Iris pigment epithelial cell (primary cell): Measurements from ENCODE around the gene KANTR.

Experiments used
- DNase-seq: peaks from one replicate; pipeline ENCODE4 v3.0.0-alpha.2; 2011; ENCODE audit warnings: low read depth

KANTR gene

DNA sequence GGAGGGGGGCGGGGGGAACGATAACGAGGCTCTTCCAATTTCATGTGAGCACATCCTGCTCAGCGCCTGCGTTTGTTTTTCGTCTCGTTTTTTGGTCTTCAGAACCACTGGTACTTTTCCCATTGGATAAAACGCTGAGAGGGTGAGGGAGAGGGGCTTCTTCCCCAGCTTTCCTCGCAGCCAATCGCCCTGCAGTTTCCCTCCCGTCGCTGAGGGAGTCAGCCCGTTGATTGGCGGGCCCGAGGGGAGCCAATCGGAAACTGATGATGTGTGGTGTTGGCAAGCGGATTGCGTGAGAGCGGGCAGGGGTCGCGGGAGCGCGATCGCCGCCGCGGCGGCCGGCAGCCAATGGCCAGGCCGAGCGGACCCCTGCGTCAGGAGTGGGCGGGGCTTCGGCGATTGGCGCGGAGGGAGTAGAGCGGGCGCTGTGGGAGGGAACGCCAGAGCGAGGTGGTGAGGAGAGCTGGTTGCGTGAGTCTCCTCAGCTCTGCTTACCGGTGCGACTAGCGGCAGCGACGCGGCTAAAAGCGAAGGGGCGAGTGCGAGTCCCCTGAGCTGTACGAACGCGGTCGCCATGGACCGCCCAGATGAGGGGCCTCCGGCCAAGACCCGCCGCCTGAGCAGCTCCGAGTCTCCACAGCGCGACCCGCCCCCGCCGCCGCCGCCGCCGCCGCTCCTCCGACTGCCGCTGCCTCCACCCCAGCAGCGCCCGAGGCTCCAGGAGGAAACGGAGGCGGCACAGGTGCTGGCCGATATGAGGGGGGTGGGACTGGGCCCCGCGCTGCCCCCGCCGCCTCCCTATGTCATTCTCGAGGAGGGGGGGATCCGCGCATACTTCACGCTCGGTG is 11.8 kb upstream of the KANTR start, which contains the start of gene TSPYL2:
Gene TSPYL2, plus strand, starts transcription at position 443 of the 848 bp plus-strand sequence. Its CDS starts 132 bp downstream, at position 575.
- peak; percentile 97 for DNase-seq

DNA sequence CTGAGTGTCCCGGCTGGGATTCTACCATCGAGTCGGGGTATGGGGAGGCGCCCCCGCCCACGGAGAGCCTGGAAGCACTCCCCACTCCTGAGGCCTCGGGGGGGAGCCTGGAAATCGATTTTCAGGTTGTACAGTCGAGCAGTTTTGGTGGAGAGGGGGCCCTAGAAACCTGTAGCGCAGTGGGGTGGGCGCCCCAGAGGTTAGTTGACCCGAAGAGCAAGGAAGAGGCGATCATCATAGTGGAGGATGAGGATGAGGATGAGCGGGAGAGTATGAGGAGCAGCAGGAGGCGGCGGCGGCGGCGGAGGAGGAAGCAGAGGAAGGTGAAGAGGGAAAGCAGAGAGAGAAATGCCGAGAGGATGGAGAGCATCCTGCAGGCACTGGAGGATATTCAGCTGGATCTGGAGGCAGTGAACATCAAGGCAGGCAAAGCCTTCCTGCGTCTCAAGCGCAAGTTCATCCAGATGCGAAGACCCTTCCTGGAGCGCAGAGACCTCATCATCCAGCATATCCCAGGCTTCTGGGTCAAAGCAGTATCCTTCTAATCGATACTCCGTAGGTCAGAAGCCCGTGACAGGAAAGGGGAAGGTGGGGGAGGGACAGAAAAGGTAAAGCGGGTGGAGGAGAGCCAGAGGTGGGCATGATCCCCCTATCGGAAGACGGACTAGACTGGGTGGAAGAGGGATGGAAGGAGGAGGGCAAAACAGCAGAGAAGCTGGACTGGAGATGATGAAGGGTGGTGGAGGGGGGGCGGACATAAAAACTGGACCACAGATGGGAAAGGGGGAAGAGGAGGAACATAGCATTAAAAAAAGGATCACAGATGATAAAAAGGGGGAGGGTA is 10.9 kb upstream of the KANTR start:
- no peak for DNase-seq

DNA sequence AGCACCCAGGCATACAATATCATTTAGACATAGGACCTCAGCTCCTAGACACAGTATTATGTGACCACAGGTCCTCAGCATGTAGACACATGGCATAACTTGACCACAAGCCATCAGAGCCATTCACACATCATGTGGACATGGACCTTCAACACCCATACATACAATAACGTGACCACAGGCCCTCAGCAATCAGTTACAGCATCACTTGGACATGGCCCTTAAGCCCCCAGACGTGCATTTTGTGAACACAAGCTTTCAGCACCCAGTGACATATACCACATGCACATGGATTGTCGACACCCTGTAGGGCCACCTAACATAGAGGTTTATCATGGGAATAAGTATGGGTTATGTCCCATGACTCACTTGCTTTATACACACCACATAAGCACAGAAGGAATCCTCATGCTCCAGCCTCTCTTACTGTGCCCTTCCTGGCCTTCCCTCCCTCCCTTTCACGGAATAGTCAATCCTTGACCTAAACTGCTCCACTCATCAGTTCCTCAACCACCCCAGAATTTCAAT is 9.8 kb upstream of the KANTR start:
- DNase-seq = no peak

DNA sequence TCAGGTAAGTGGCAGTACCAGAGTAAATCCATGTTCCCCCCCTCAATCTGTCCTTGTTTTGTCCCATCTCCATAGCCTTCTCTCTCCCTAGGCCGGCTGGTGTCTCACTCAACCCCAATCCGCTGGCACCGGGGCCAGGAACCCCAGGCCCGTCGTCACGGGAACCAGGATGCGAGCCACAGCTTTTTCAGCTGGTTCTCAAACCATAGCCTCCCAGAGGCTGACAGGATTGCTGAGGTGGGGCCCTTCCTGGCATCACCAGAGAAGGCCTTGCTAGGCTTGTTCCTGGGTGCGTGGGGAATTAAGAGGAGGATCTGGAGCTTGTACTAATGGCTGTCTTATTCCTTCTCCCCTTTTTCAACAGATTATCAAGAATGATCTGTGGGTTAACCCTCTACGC is 9.1 kb upstream of the KANTR start:
- DNase-seq = no peak

DNA sequence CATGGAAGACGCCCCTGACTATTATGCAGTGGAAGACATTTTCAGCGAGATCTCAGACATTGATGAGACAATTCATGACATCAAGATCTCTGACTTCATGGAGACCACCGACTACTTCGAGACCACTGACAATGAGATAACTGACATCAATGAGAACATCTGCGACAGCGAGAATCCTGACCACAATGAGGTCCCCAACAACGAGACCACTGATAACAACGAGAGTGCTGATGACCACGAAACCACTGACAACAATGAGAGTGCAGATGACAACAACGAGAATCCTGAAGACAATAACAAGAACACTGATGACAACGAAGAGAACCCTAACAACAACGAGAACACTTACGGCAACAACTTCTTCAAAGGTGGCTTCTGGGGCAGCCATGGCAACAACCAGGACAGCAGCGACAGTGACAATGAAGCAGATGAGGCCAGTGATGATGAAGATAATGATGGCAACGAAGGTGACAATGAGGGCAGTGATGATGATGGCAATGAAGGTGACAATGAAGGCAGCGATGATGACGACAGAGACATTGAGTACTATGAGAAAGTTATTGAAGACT is 8.2 kb upstream of the KANTR start:
- no peak for DNase-seq

DNA sequence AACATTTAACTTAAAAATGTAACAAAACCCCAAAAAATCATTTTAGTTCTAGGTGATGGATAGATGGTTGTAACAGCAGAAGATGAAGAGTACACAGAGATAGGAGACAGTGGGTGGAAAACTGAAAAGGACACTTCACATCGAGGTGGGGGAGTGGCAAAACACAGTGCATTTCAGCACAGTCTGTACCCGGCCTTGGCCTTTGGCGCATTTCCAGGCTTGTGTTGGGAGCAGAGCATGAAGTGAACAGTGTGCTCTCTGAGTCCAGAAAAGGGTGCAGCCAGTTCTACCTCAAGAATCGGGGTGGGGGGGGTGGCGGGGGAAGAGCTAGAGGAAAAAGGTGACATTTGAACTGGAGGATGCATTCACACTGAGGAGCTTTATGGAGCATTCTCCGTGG is 7.5 kb upstream of the KANTR start:
- DNase-seq = peak; percentile 29

- DNase-seq = no peak
Observed at GRCh38 chrX:53087388-53087831, 6.5 kb upstream of the KANTR start.

DNA sequence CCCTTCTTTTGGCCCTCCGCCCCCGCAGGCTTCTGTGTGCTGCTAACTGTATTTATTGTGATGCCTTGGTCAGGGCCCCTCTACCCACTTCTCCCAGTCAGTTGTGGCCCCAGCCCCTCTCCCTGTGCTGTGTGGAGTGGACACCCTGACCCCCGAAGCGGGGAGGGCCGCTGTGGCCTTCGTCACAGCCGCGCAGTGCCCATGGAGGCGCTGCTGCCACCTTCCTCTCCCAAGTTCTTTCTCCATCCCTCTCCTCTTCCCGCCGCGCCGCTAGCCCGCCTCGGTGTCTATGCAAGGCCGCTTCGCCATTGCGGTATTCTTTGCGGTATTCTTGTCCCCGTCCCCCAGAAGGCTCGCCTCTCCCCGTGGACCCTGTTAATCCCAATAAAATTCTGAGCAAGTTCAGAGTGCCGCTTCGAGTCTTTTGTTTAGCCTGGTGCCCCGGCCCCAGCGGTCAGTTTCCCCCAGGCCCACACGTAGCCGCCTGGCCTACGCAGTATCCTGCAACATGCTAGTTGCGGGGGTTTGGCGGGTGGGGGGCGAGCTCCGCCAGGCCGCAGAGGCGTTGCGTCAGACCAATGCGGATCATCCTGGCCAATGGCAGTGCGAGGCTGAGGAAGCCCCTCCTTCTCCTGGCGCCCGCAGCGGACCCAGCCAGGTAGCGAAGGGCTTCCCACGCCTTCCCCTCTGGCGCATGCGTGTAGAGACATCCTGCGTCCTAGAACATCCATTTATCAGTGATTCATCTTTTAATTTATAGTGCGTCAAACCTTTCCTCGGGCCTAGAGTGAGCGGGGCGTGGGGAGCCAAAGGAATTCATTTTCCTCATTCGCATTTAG is 5.6 kb upstream of the KANTR start:
- peak; percentile 87 for DNase-seq

- DNase-seq = peak; percentile 70
Observed at GRCh38 chrX:53089224-53089842, 4.6 kb upstream of the KANTR start.

GRCh38 chrX:53089925-53090324 is 4.0 kb upstream of the KANTR start:
- no peak for DNase-seq

DNA sequence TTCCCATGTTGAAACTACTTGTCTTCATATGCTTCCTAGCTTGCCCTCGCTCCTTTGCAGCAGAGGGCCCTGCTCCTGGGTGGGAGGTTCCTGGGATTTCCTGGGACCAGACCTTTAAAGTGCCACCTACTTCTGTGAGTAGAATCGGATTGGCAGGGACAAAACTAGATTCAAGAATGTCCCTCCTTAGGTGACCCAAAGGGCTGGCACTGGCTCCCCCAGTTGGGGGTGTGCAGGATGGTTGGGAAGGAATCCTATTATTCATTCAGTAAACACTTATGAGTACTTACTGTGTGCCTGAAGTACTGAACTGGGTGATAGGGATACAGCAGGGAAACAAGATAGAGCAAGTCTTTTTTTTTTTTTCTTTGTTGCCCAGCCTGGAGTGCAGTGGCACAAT is 2.6 kb upstream of the KANTR start:
- no peak for DNase-seq

DNA sequence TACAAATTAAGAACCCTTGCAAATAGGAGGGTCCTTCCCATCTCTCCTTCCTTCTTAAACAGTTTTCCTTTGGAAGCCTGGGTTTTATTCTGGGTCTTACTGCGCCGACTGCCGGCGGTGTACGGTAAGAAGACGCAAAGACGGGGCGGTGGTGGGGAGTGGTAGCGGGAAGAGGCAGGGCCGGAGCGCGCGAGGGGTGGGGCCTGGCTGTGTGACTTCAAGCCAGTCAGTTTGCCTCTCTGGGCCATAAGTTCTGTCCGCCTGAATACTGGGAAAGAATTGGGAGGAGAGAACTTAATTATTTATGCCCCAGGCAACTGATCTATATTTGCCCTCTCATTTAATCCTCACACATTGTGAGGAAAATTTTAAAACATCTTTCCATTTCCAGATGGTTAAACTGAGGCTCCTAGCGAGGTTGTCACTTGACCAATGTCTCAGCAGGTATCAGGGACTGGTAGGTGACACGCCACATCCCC is 726 bp upstream of the KANTR start:
- DNase-seq = peak; percentile 83

- no peak for DNase-seq
Observed at GRCh38 chrX:53094582-53094905, 602 bp downstream of the KANTR start.

- no peak for DNase-seq
Observed at GRCh38 chrX:53095796-53096195, 1.9 kb downstream of the KANTR start.

- DNase-seq = no peak
Observed at GRCh38 chrX:53114864-53115549, 21.1 kb downstream of the KANTR start.

GRCh38 chrX:53115550-53115874 is 21.6 kb downstream of the KANTR start:
- DNase-seq = no peak

- DNase-seq = peak; percentile 79
Observed at GRCh38 chrX:53116101-53116500, 22.2 kb downstream of the KANTR start.

DNA sequence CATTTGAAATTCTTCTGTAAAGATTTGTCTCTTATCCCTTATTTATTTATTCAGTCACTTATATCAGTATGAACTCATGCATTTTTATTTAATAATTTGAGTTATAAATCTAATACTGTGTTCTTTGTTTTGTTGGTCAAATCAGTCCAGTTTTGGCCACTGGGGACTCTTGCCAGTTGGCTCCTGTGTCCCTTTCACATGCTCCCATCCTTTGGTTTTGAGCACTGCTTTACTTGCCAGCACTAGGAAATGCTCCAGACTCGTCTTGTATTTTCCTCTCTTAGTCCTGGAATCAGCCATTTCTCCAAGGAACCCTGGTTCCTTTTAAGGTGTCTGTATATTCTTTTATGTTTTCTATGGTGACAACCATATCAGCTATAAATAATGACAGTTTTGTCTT is 28.1 kb downstream of the KANTR start:
- no peak for DNase-seq

GRCh38 chrX:53125506-53125905 is 31.6 kb downstream of the KANTR start:
- peak; percentile 8 for DNase-seq

- DNase-seq = no peak
Observed at GRCh38 chrX:53126377-53126776, 32.4 kb downstream of the KANTR start.
